K562 (cell line): Measurements from ENCODE around the gene TYW3. TPM values are rescaled to one million over a fixed set of nuclear protein-coding genes. Genes with fewer than 3 reads are reported as not detected.

Experiments
- CTCF ChIP-seq, 3 experiments: IDR thresholded peaks in 2 of 3; conservative IDR thresholded peaks in 1 of 3; 2 replicates each; pipeline ENCODE4 v1.5.1; 2011 to 2012; ENCODE audit warnings: low read length in 3 of 3, mild to moderate bottlenecking in 3 of 3, control low read depth in 2 of 3, improper control_type of control experiment in 1 of 3, inconsistent platforms in 1 of 3, low read depth in 1 of 3, mixed read lengths in 1 of 3, moderate library complexity in 1 of 3; ENCODE audit not compliant: insufficient read depth in 2 of 3
- ETS1 ChIP-seq: conservative IDR thresholded peaks from 2 replicates; pipeline ENCODE4 v1.6.1; 2011; ENCODE audit warnings: low read depth, mild to moderate bottlenecking, low read length; ENCODE audit not compliant: control insufficient read depth
- HDAC1 ChIP-seq, 2 experiments: fragments of 450-650 bp; IDR thresholded peaks; 2 replicates each; pipeline ENCODE4 v1.6.1; 2016 to 2017; ENCODE audit warnings: inconsistent platforms in 1 of 2, mild to moderate bottlenecking in 1 of 2, moderate library complexity in 1 of 2
- ILK ChIP-seq: fragments of 450-650 bp; IDR thresholded peaks from 2 replicates; pipeline ENCODE4 v1.6.1; 2016; ENCODE audit warnings: missing genetic modification characterization, low read depth, mild to moderate bottlenecking, missing compliant biosample characterization, moderate library complexity, borderline replicate concordance
- KAT8 ChIP-seq: fragments of 450-650 bp; IDR thresholded peaks from 2 replicates; pipeline ENCODE4 v1.6.1; 2016; ENCODE audit warnings: low read depth, mild to moderate bottlenecking
- KLF6 ChIP-seq: fragments of 250-450 bp; sonication (Bioruptor Pico); IDR thresholded peaks from 2 replicates; pipeline ENCODE4 v1.4.0; 2020; ENCODE audit warnings: mild to moderate bottlenecking, moderate library complexity, borderline replicate concordance
- NEUROD1 ChIP-seq: fragments of 150-350 bp; IDR thresholded peaks from 2 replicates; pipeline ENCODE4 v1.6.1; 2014; ENCODE audit warnings: borderline replicate concordance, low read length, low read depth; ENCODE audit not compliant: partially characterized antibody
- OTX1 ChIP-seq: fragments of 450-650 bp; formaldehyde crosslinking; IDR thresholded peaks from 2 replicates; pipeline ENCODE4 v1.4.0; 2022; ENCODE audit warnings: mild to moderate bottlenecking
- PREB ChIP-seq: sonication (generic); formaldehyde crosslinking; IDR thresholded peaks from 2 replicates; pipeline ENCODE4 v1.8.1; 2023; ENCODE audit warnings: mild to moderate bottlenecking, missing genetic modification reagents
- SMARCA5 ChIP-seq: fragments of 450-650 bp; IDR thresholded peaks from 2 replicates; pipeline ENCODE4 v1.6.1; 2016
- TCF7 ChIP-seq: sonication (generic); IDR thresholded peaks from 2 replicates; pipeline ENCODE4 v1.6.1; 2016; ENCODE audit warnings: antibody characterized with exemption, borderline replicate concordance
- ZNF146 ChIP-seq: IDR thresholded peaks from one replicate; pipeline ENCODE4 v1.6.1; 2018; ENCODE audit warnings: missing compliant biosample characterization; ENCODE audit not compliant: unreplicated experiment
- ZNF282 ChIP-seq: sonication (generic); formaldehyde crosslinking; IDR thresholded peaks from 2 replicates; pipeline ENCODE4 v1.8.1; 2023; ENCODE audit warnings: missing genetic modification reagents
- ZNF3 ChIP-seq: fragments of 250-450 bp; sonication (Bioruptor Pico); IDR thresholded peaks from 2 replicates; pipeline ENCODE4 v1.5.0; 2021; ENCODE audit warnings: mild to moderate bottlenecking, moderate library complexity
- ZNF407 ChIP-seq: fragments of 450-650 bp; IDR thresholded peaks from 2 replicates; pipeline ENCODE4 v1.6.1; 2016; ENCODE audit warnings: low read depth
- ZNF644 ChIP-seq: fragments of 200-800 bp; sonication (Bioruptor generic); IDR thresholded peaks from 2 replicates; pipeline ENCODE4 v1.6.1; 2016; ENCODE audit warnings: low read depth, missing genetic modification characterization, missing compliant biosample characterization
- polyA plus RNA-seq, 8 experiments: library from polyadenylated mRNA; depleted of rRNA in 4 of 8; stranded (reverse) in 5 of 8; unstranded in 3 of 8; fragments of >200 nt; fragmentation: Nextera tagmentation in 2 of 8; fragmentation: Illumina TruSeq in 1 of 8; extraction: Ambion mirVana in 2 of 8; extraction: Trizol in 1 of 8; gene quantifications; 2 replicates each; pipeline versions ENCODE4 v1.2.1 to v1.2.3, GENCODE V29; 2011 to 2014; ENCODE audit warnings: inconsistent platforms in 1 of 8, missing spikeins in 1 of 8
- total RNA-seq, 7 experiments: library from RNA; depleted of rRNA in 6 of 7; stranded (reverse); fragments of >200 nt in 6 of 7; fragmentation: Illumina TruSeq in 2 of 7; extraction: Trizol in 2 of 7; gene quantifications; 2 replicates each; pipeline versions ENCODE4 v1.2.1 to v1.2.3, GENCODE V29; 2011 to 2021; ENCODE audit warnings: low replicate concordance in 1 of 7

Gene TYW3
- total and polyA plus RNA-seq, 9 of the 15 experiments (the other 6 are each of a cell fraction or from before 2014, with no cell fraction given), result 22.0 to 54.0 (median 41.1) TPM

- TF ChIP-seq NEUROD1, result peak; percentile 64
- no peak for TF ChIP-seq KAT8
- TF ChIP-seq ZNF146 (CRISPR knock-in tag), result no peak
- peak; percentile 98 for TF ChIP-seq ZNF407
- no peak for TF ChIP-seq ILK
- TF ChIP-seq PREB (CRISPR knock-in tag), result no peak
- TF ChIP-seq TCF7, result no peak
- no peak for TF ChIP-seq KLF6 (CRISPR knock-in tag)
- no peak for TF ChIP-seq SMARCA5
- TF ChIP-seq ZNF282 (CRISPR knock-in tag), result no peak
- no peak for TF ChIP-seq ETS1
- TF ChIP-seq OTX1 (CRISPR knock-in tag), result no peak; the same call in 1 of the 2 replicates
- no peak for TF ChIP-seq CTCF (IDR thresholded peaks at IDR 0.05 in 2 of 3, conservative IDR thresholded peaks at IDR 0.05 in 1 of 3; ENCODE audit: insufficient read depth in 2 of 3, low read depth in 1 of 3, low read length in 3 of 3)
- TF ChIP-seq ZNF644 (tag), result 0 out of 2 replicates have a peak, but pooled peaks have one; percentile 13
- peak in 1 of 2 experiments; percentile 92; a peak in 2 of 4 replicates for TF ChIP-seq HDAC1 (IDR thresholded peaks at IDR 0.05)
- TF ChIP-seq ZNF3 (CRISPR knock-in tag), result no peak
Observed at GRCh38 chr1:74732960-74733603, at the start of gene TYW3, which contains the start of gene CRYZ (continued).
